GM23248 (cell line): ENCODE data around the gene ANKLE2. TPM values are rescaled to one million over a fixed set of nuclear protein-coding genes. Genes with fewer than 3 reads are reported as not detected.
"Not testable (repeated sequence)": the region's sequence is repeated elsewhere in the genome, so short reads cannot be mapped to it uniquely, and the experiment has no call there.

Experiments
- DNase-seq: peaks from one replicate; pipeline ENCODE4 v3.0.0-alpha.2; 2015
- H2AFZ ChIP-seq: fragments of 200-600 bp; sonication (generic); 2 replicates; pipeline ENCODE4 v1.6.1; 2016; ENCODE audit warnings: antibody characterized with exemption
- H3F3A ChIP-seq: fragments of 200-600 bp; sonication (generic); 2 replicates; pipeline ENCODE4 v1.6.1; 2016; ENCODE audit warnings: mild to moderate bottlenecking, antibody characterized with exemption, mixed run types; ENCODE audit not compliant: insufficient read depth
- H3K27ac ChIP-seq: fragments of 200-600 bp; sonication (generic); 2 replicates; pipeline ENCODE4 v1.5.1; 2016; ENCODE audit warnings: mild to moderate bottlenecking
- H3K27me3 ChIP-seq: fragments of 200-600 bp; sonication (generic); replicated peaks from 2 replicates; pipeline ENCODE4 v1.6.1; 2016; ENCODE audit warnings: mild to moderate bottlenecking; ENCODE audit not compliant: insufficient read depth
- H3K36me3 ChIP-seq: fragments of 200-600 bp; sonication (generic); 2 replicates; pipeline ENCODE4 v1.6.1; 2016; ENCODE audit warnings: low read depth, mild to moderate bottlenecking
- H3K4me1 ChIP-seq: fragments of 200-600 bp; sonication (generic); 2 replicates; pipeline ENCODE4 v1.6.1; 2016; ENCODE audit warnings: mild to moderate bottlenecking; ENCODE audit not compliant: insufficient read depth
- H3K4me2 ChIP-seq: fragments of 200-600 bp; sonication (generic); one replicate; pipeline ENCODE4 v1.6.1; 2016; ENCODE audit warnings: mild to moderate bottlenecking; ENCODE audit not compliant: unreplicated experiment
- H3K4me3 ChIP-seq: fragments of 200-600 bp; sonication (generic); 2 replicates; pipeline ENCODE4 v1.5.1; 2016; ENCODE audit warnings: mild to moderate bottlenecking
- H3K79me2 ChIP-seq: fragments of 200-600 bp; sonication (generic); 2 replicates; pipeline ENCODE4 v1.6.1; 2016; ENCODE audit warnings: mild to moderate bottlenecking; ENCODE audit not compliant: insufficient read depth
- H3K9ac ChIP-seq: fragments of 200-600 bp; sonication (generic); 2 replicates; pipeline ENCODE4 v1.6.1; 2016; ENCODE audit warnings: mild to moderate bottlenecking
- H3K9me2 ChIP-seq: fragments of 200-600 bp; sonication (generic); 2 replicates; pipeline ENCODE4 v1.6.1; 2016; ENCODE audit warnings: mixed run types, mild to moderate bottlenecking, moderate library complexity; ENCODE audit not compliant: insufficient read depth
- H3K9me3 ChIP-seq: fragments of 200-600 bp; sonication (generic); one replicate; pipeline ENCODE4 v1.6.1; 2017; ENCODE audit warnings: low read depth
- H4K20me1 ChIP-seq: fragments of 200-600 bp; sonication (generic); 2 replicates; pipeline ENCODE4 v1.6.0; 2016; ENCODE audit not compliant: insufficient read depth
- EZH2 ChIP-seq: fragments of 200-600 bp; sonication (generic); IDR thresholded peaks from 2 replicates; pipeline ENCODE4 v1.6.1; 2018; ENCODE audit warnings: antibody characterized with exemption, mild to moderate bottlenecking; ENCODE audit not compliant: insufficient read depth, poor library complexity, severe bottlenecking
- EZH2phosphoT487 ChIP-seq: fragments of 200-600 bp; sonication (generic); IDR thresholded peaks from 2 replicates; pipeline ENCODE4 v1.6.1; 2018; ENCODE audit warnings: antibody characterized with exemption, moderate library complexity, mild to moderate bottlenecking, low read depth; ENCODE audit not compliant: insufficient read depth
- WGBS, 2 experiments: methylation state at CpG; one replicate each; pipeline ENCODE4 v1.1.6; 2015 to 2017; ENCODE audit warnings: low lambda C conversion rate in 2 of 2, low coverage in 1 of 2; ENCODE audit errors: missing lambda C conversion rate in 2 of 2; 5-methylcytosine and 5-hydroxymethylcytosine counted together
- in situ Hi-C: fragments of 300-500 bp; cut with MboI; formaldehyde crosslinking; loops from 2 replicates; pipeline ENCODE4 v1.15.0; 2020
- polyA plus RNA-seq: library from polyadenylated mRNA; unstranded; fragments of >200 nt; fragmentation: Nextera tagmentation; extraction: Ambion mirVana; gene quantifications from 2 replicates; pipeline ENCODE4 v1.2.1, GENCODE V29; 2016
- total RNA-seq: library from RNA; depleted of rRNA; stranded (reverse); fragments of >200 nt; shearing (Covaris generic); gene quantifications from 2 replicates; pipeline ENCODE4 v1.2.3, GENCODE V29; 2014; rRNA removed

ANKLE2 gene
- total RNA-seq (69.6 and 83.3 TPM in 2 replicates), polyA plus RNA-seq (48.3 and 49.4 TPM in 2 replicates)

DNA sequence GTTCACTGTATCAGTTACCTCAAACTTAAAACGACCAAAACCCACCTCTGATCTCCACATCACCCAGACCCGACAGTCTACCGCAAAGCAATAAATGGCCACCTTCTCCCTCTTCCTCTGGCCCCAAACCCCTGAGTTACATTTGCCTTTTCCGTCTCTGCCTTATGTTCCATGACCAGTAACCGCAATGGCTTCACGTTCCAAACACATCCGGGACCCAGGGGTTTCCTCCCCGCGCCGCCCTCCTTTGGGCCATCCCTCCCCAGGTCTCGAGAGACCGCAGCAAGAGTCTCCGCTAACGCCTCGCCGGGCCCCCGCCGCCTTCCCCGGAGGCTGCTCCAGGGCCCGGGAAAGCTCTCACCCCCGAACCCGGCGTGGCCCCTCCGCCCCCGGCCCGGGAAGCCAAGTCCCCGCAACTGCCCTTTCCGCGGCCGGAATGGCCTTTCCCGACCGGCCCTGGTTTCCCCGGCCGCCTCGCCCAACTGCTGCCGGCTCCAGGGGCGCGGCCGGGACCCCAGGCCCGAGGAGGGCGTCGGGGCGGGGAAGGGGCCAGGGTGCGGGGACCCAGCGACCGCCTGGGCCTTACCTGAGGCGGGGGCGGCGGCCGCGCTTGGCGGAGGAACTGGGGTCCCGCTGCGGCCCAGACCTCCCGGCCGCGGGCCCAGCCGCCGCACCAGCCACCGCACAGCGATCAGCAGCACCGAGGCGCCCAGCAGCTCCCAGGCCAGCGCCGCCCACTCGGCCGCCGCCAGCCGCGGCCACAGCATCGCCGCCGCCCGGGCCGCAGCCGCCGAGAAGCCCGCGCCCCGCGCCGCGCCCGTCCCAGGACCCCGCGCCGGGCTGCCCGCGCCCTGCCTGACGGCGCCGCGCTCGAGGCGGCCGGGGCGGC is at the start of gene ANKLE2:
Gene ANKLE2, minus strand, starts transcription at position 801 of the 889 bp plus-strand sequence. Its CDS starts 34 bp downstream, at position 767.
- H3K79me2 ChIP-seq, result peaks cover 71% of the 10 kb centered on the region
- 0 out of 2 replicates have a peak, but pooled peaks cover 11% of the 10 kb centered on the region for H4K20me1 ChIP-seq
- H3K4me3 ChIP-seq, result peak within 1 kb of the TSS; percentile 89
- peaks cover 33% of the 10 kb centered on the region for H3F3A ChIP-seq
- H3K4me1 ChIP-seq, result peaks cover 9% of the 10 kb centered on the region
- peak within 1 kb of the TSS; percentile 94 for H3K9ac ChIP-seq
- H3K36me3 ChIP-seq, result peaks cover 4% of the 10 kb centered on the region; the same call in 1 of the 2 replicates
- peak within 1 kb of the TSS; percentile 85 for H2AFZ ChIP-seq
- peak within 1 kb of the TSS; percentile 89 for H3K4me2 ChIP-seq
- in situ Hi-C loops, result no loop called here
- H3K9me2 ChIP-seq, result no peaks in the 10 kb centered on the region
- DNase-seq, result peak; percentile 83
- TF ChIP-seq EZH2 (no peak), EZH2phosphoT487 (no peak)
- H3K9me3 ChIP-seq, result no peaks in the 10 kb centered on the region
- H3K27me3 ChIP-seq, result no peaks in the 10 kb centered on the region
- WGBS, 2 experiments, result 0 to 2% methylated on average over 50 to 85 of the region's 97 CpGs
- peak within 1 kb of the TSS; percentile 95 for H3K27ac ChIP-seq

DNA sequence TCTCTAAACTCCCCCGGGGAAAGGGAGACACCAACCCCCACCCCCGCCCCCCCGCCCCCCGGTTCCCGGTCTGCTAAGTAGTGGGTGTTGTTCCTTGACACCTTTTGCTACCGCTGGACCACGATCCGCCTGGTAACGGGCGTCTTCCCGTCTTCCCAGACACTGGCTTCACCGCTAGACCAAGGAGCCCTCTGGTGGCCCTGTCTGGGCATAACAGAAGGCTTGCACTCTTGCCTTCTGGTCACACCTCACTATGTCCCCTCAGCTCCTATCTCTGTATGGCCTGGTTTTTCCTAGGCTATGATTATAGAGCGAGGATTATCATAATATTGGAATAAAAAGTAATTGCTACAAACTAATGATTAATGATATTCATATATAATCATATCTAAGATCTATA is 47.8 kb upstream of the ANKLE2 start:
- peaks cover 51% of the 10 kb centered on the region for H3K36me3 ChIP-seq
- H3K9me3 ChIP-seq, H4K20me1 ChIP-seq, H3K27ac ChIP-seq, H2AFZ ChIP-seq, H3K9ac ChIP-seq, H3K4me1 ChIP-seq, H3K27me3 ChIP-seq, in situ Hi-C loops, H3K4me2 ChIP-seq, H3K9me2 ChIP-seq, H3K4me3 ChIP-seq: not testable (repeated sequence)
- H3K79me2 ChIP-seq, result peaks cover 81% of the 10 kb centered on the region
- WGBS, 2 experiments, result 42 to 49% methylated on average over 8 to 13 of the region's 13 CpGs
- DNase-seq, result peak; percentile 60
- peaks cover 30% of the 10 kb centered on the region for H3F3A ChIP-seq

GRCh38 chr12:132807295-132808092 is 45.9 kb upstream of the ANKLE2 start:
- Histone ChIP-seq H3K4me3 (no peak overlapping the region), H3K27ac (no peak overlapping the region), H3K9me3 (no peaks in the 10 kb centered on the region), H3K36me3 (peaks cover 50% of the 10 kb centered on the region; the same call in 1 of the 2 replicates), H3K9me2 (no peaks in the 10 kb centered on the region), H4K20me1 (peaks cover 4% of the 10 kb centered on the region; the same call in 1 of the 2 replicates), H3K4me1 (peaks cover 9% of the 10 kb centered on the region; the same call in 1 of the 2 replicates), H3F3A (peaks cover 37% of the 10 kb centered on the region), H3K9ac (no peak overlapping the region), H3K27me3 (no peaks in the 10 kb centered on the region), H3K4me2 (no peak overlapping the region), H3K79me2 (peaks cover 82% of the 10 kb centered on the region), H2AFZ (no peak overlapping the region)
- TF ChIP-seq EZH2 (no peak), EZH2phosphoT487 (no peak)
- DNase-seq, result peak; percentile 44
- in situ Hi-C loops, result no loop called here
- whole genome bisulfite sequencing, 2 experiments, result 65 to 78% methylated on average over 18 to 25 of the region's 25 CpGs

DNA sequence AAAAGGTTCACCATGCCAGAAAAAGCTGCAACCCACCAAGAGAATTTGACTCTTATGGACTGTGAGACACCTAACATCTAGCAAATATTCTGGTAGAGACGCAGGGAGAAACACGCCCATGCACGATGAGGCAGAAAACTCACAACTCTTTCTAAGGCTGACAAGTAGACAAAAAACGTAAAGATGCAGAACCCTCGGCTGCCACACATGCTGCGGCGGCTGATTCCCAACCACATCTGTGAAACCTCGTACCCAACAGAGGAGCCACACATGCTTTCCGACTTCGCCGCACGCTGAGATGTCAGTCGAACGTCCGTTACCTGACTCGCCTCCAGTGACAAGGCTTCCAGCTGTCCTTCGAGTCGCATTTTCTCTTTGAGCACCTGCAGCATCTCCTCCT is 45.2 kb upstream of the ANKLE2 start:
- no peak overlapping the region for H3K9ac ChIP-seq
- no peaks in the 10 kb centered on the region for H3K9me3 ChIP-seq
- H3K9me2 ChIP-seq, result no peaks in the 10 kb centered on the region
- H3K27ac ChIP-seq, result no peak overlapping the region
- H3F3A ChIP-seq, result peaks cover 33% of the 10 kb centered on the region
- peaks cover 44% of the 10 kb centered on the region; the same call in 1 of the 2 replicates for H3K36me3 ChIP-seq
- no peaks in the 10 kb centered on the region for H3K27me3 ChIP-seq
- 84 to 87% methylated on average over 18 of the region's 18 CpGs for WGBS, 2 experiments
- H2AFZ ChIP-seq, result no peak overlapping the region
- TF ChIP-seq EZH2phosphoT487, result no peak
- H3K4me2 ChIP-seq, result no peak overlapping the region
- H3K4me1 ChIP-seq, result peaks cover 9% of the 10 kb centered on the region; the same call in 1 of the 2 replicates
- H3K79me2 ChIP-seq, result peaks cover 81% of the 10 kb centered on the region
- no peak overlapping the region for H3K4me3 ChIP-seq
- in situ Hi-C loops, result no loop called here
- DNase-seq, result peak; percentile 15
- H4K20me1 ChIP-seq, result peaks cover 4% of the 10 kb centered on the region; the same call in 1 of the 2 replicates
